Sigmoid colon (tissue), 4 donors: Measurements from ENCODE around the gene SFMBT1.

ENCODE experiments used
- CTCF ChIP-seq, 4 experiments: fragments of 450-650 bp in 3 of 4; fragments of 200-600 bp in 1 of 4; IDR thresholded peaks; one replicate each; pipeline ENCODE4 v1.5.1; 2016 to 2019; ENCODE audit warnings: antibody characterized with exemption in 4 of 4, mild to moderate bottlenecking in 3 of 4, moderate library complexity in 2 of 4
- EP300 ChIP-seq, 4 donors: sonication (generic); formaldehyde crosslinking; IDR thresholded peaks; one replicate each; pipeline ENCODE4 v1.6.1; 2017; ENCODE audit warnings: antibody characterized with exemption in 4 of 4
- POLR2A ChIP-seq, 2 donors: fragments of 450-650 bp; IDR thresholded peaks; one replicate each; pipeline ENCODE4 v1.6.1; 2016; ENCODE audit warnings: antibody characterized with exemption in 2 of 2, mild to moderate bottlenecking in 2 of 2, moderate library complexity in 2 of 2
- POLR2AphosphoS5 ChIP-seq, 4 donors: sonication (generic); formaldehyde crosslinking; IDR thresholded peaks; one replicate each; pipeline ENCODE4 v1.6.1; 2017; ENCODE audit warnings: antibody characterized with exemption in 4 of 4

DNA sequence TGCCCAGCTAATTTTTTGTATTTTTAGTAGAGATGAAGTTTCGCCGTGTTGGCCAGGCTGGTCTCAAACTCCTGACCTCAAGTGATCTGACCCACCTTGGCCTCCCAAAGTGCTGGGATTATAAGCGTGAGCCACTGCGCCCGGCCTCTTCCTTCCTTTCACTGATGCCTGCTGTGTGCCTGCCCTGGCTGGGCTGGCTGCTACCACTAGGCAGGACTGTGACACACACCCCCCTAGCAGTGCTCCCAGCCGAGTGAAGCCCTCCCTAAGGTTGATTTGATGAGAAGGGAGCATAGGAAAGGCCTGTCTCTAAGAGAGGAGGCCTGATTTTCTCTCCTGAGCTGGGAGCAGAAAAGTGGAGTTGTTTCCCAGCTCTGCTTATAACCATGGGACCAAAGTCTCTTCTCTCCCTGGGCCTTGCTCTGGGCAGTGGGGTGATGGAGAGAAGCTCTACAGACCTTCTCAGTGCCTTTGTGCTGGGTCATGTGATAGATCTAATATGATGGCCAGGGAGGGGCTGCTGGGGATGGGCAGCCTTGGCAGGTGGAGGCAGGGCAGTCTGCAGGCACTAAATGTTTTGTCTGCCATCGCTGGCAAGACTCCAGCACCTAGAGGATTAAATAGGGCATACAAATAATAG is 20.1 kb upstream of the SFMBT1 start:
- no peak for TF ChIP-seq CTCF (IDR thresholded peaks at IDR 0.05)
- no peak for TF ChIP-seq POLR2AphosphoS5 (IDR thresholded peaks at IDR 0.05)
- TF ChIP-seq EP300 (IDR thresholded peaks at IDR 0.05) = no peak
- TF ChIP-seq POLR2A (IDR thresholded peaks at IDR 0.05) = no peak
